Astrocyte (in vitro differentiated cells and primary cell): ENCODE measurements around the gene ZSCAN10.
"Not testable (repeated sequence)": the region's sequence is repeated elsewhere in the genome, so short reads cannot be mapped to it uniquely, and the experiment has no call there.

Experiments used
- EZH2 ChIP-seq: IDR thresholded peaks from 2 replicates; pipeline ENCODE4 v1.6.1; 2012; ENCODE audit warnings: mild to moderate bottlenecking, low read length, inconsistent platforms; ENCODE audit not compliant: insufficient read depth
- TF ChIP-seq, protein P1 (sequence below): IDR thresholded peaks from 2 replicates; pipeline ENCODE4 v1.5.1; 2011; ENCODE audit warnings: low read depth, mild to moderate bottlenecking, inconsistent platforms, low read length, moderate library complexity; ENCODE audit not compliant: insufficient read depth

DNA sequence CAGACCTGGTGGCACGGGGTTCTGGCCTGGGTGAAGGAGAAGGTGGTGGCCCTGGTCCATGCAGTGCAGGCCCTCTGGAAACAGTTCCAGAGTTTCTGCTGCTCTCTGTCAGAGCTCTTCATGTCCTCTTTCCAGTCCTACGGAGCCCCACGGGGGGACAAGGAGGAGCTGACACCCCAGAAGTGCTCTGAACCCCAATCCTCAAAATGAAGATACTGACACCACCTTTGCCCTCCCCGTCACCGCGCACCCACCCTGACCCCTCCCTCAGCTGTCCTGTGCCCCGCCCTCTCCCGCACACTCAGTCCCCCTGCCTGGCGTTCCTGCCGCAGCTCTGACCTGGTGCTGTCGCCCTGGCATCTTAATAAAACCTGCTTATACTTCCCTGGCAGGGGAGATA is 29.9 kb downstream of the ZSCAN10 start:
- TF ChIP-seq EZH2, result not testable (repeated sequence)
- TF ChIP-seq, protein P1, sequence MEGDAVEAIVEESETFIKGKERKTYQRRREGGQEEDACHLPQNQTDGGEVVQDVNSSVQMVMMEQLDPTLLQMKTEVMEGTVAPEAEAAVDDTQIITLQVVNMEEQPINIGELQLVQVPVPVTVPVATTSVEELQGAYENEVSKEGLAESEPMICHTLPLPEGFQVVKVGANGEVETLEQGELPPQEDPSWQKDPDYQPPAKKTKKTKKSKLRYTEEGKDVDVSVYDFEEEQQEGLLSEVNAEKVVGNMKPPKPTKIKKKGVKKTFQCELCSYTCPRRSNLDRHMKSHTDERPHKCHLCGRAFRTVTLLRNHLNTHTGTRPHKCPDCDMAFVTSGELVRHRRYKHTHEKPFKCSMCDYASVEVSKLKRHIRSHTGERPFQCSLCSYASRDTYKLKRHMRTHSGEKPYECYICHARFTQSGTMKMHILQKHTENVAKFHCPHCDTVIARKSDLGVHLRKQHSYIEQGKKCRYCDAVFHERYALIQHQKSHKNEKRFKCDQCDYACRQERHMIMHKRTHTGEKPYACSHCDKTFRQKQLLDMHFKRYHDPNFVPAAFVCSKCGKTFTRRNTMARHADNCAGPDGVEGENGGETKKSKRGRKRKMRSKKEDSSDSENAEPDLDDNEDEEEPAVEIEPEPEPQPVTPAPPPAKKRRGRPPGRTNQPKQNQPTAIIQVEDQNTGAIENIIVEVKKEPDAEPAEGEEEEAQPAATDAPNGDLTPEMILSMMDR, result not testable (repeated sequence)
